IPS-15b (cell line): ENCODE measurements around the gene CDCA3.
"Not testable (repeated sequence)": the region's sequence is repeated elsewhere in the genome, so short reads cannot be mapped to it uniquely, and the experiment has no call there.

Source experiments
- H3K27me3 ChIP-seq: one replicate; pipeline ENCODE4 v1.6.1; 2013; ENCODE audit warnings: low read length; ENCODE audit not compliant: control insufficient read depth, insufficient read depth
- H3K36me3 ChIP-seq: one replicate; pipeline ENCODE4 v1.6.1; 2013; ENCODE audit warnings: low read length; ENCODE audit not compliant: control insufficient read depth, insufficient read depth
- H3K4me1 ChIP-seq: one replicate; pipeline ENCODE4 v1.6.1; 2013; ENCODE audit warnings: mild to moderate bottlenecking, low read length; ENCODE audit not compliant: control insufficient read depth, insufficient read depth
- H3K4me3 ChIP-seq: one replicate; pipeline ENCODE4 v1.5.1; 2013; ENCODE audit warnings: low read depth, low read length
- H3K9ac ChIP-seq: one replicate; pipeline ENCODE4 v1.6.1; 2013; ENCODE audit warnings: low read depth, mild to moderate bottlenecking, low read length
- H3K9me3 ChIP-seq: one replicate; pipeline ENCODE4 v1.6.1; 2013; ENCODE audit warnings: mild to moderate bottlenecking, low read length; ENCODE audit not compliant: control insufficient read depth, insufficient read depth

CDCA3 gene

GRCh38 chr12:6870304-6870703 lies 19.2 kb upstream of the CDCA3 start:
- peak overlapping the region; percentile 47 for H3K9ac ChIP-seq
- H3K27me3 ChIP-seq, H3K9me3 ChIP-seq: not testable (repeated sequence)
- H3K4me3 ChIP-seq = peak overlapping the region; percentile 18
- H3K4me1 ChIP-seq = peaks cover 13% of the 10 kb centered on the region
- peaks cover 34% of the 10 kb centered on the region for H3K36me3 ChIP-seq

GRCh38 chr12:6869049-6870021 lies 18.2 kb upstream of the CDCA3 start:
- Histone ChIP-seq H3K4me3 (peak overlapping the region; percentile 95), H3K27me3 (no peaks in the 10 kb centered on the region), H3K9ac (peak overlapping the region; percentile 89), H3K9me3 (no peaks in the 10 kb centered on the region), H3K36me3 (peaks cover 43% of the 10 kb centered on the region), H3K4me1 (peaks cover 13% of the 10 kb centered on the region)

- Histone ChIP-seq H3K36me3 (peaks cover 51% of the 10 kb centered on the region), H3K4me1 (peaks cover 13% of the 10 kb centered on the region), H3K4me3 (peak overlapping the region; percentile 95), H3K9ac (peak overlapping the region; percentile 89), H3K27me3 (no peaks in the 10 kb centered on the region), H3K9me3 (no peaks in the 10 kb centered on the region)
Observed at GRCh38 chr12:6868211-6869048, 17.3 kb upstream of the CDCA3 start.

GRCh38 chr12:6867413-6868210 lies 16.5 kb upstream of the CDCA3 start, which contains the start of gene TPI1:
Gene TPI1, plus strand, starts transcription at chr12:6867531. Its CDS starts 36 bp downstream, at chr12:6867567.
- Histone ChIP-seq H3K9ac (peak within 1 kb of the TSS; percentile 89), H3K4me3 (peak within 1 kb of the TSS; percentile 95), H3K9me3 (no peaks in the 10 kb centered on the region), H3K4me1 (peaks cover 13% of the 10 kb centered on the region), H3K27me3 (no peaks in the 10 kb centered on the region), H3K36me3 (peaks cover 51% of the 10 kb centered on the region)

DNA sequence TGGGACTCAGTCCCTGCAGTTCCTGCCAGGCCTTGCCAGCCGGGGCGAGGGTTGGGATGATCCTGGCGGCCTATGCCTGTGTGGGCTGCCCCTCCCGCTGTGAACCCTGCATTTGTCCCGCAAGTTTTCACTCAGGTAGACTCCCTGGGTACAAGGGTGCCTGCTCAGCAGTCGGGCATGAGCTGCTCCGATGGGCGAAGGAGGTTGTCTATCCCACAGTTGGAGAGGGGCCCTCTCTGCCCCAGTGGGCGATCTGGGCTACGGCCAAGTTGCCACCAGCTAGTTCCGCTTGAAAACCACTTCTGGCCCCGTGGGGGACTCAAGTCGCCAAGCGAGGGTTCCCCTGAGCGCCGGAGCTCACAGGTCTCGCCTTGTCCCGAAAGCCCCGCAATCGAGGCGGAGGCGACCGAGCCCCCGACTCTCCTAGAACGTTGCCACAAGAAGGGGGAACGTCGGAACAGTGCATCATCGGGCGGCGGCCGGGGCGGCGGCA lies 15.9 kb upstream of the CDCA3 start:
- Histone ChIP-seq H3K9ac (peak overlapping the region; percentile 38), H3K36me3 (peaks cover 45% of the 10 kb centered on the region), H3K27me3 (no peaks in the 10 kb centered on the region), H3K4me1 (peaks cover 13% of the 10 kb centered on the region), H3K4me3 (peak overlapping the region; percentile 57), H3K9me3 (no peaks in the 10 kb centered on the region)

GRCh38 chr12:6866163-6866919 lies 15.3 kb upstream of the CDCA3 start:
- Histone ChIP-seq H3K4me3 (peak overlapping the region; percentile 57), H3K9ac (peak overlapping the region; percentile 38), H3K9me3 (no peaks in the 10 kb centered on the region), H3K36me3 (peaks cover 48% of the 10 kb centered on the region), H3K27me3 (no peaks in the 10 kb centered on the region), H3K4me1 (peaks cover 13% of the 10 kb centered on the region)

DNA sequence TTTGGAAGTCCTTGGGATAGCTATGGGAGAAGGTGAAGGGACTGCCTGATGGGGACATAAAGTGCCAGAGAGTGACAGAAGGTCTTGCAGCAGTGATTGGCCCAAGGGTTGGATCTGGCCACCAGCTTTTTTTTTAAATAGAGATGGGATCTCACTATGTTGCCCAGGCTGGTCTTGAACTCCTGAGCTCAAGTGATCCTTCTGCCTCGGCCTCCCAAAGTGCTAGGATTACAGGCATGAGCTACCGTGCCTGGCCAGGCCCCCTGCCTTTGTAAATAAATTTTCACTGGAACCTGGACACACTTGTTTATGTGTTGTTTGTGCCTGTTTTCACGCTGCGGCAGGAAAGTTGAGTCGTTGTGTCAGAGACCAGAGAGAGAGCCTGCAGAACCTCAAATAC lies 14.2 kb upstream of the CDCA3 start:
- not testable (repeated sequence) for H3K4me3 ChIP-seq, H3K9ac ChIP-seq, H3K27me3 ChIP-seq, H3K9me3 ChIP-seq
- peaks cover 13% of the 10 kb centered on the region for H3K4me1 ChIP-seq
- H3K36me3 ChIP-seq = peaks cover 48% of the 10 kb centered on the region

DNA sequence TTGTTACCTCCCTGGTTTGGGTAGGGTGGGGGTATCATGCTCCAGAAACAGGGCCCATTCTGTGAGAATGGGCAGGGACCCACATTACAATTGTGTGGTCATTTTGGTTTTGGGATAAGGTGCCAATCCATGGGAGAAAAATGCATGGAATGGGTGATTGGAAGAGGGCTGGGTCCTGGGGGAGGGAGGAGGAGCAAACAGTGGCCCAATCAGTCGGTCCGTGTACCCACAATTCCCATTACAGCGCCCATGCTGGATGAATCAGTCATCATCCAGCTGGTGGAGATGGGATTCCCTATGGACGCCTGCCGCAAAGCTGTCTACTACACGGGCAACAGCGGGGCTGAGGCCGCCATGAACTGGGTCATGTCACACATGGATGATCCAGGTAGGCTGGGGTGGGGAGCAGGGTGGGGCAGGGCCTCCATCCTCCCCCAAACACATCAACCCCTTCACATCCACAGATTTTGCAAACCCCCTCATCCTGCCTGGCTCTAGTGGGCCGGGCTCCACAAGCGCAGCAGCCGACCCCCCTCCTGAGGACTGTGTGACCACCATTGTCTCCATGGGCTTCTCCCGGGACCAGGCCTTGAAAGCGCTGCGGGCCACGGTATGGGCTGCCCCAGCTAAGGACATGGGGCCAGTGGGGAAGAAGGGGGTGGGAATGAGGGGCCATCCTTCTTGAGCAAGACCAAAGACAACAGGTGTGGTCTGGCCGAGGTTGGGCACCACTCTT lies 12.7 kb upstream of the CDCA3 start:
- no peaks in the 10 kb centered on the region for H3K9me3 ChIP-seq
- H3K4me1 ChIP-seq = peaks cover 10% of the 10 kb centered on the region
- no peaks in the 10 kb centered on the region for H3K27me3 ChIP-seq
- no peak overlapping the region for H3K9ac ChIP-seq
- H3K4me3 ChIP-seq = no peak overlapping the region
- H3K36me3 ChIP-seq = peaks cover 46% of the 10 kb centered on the region

DNA sequence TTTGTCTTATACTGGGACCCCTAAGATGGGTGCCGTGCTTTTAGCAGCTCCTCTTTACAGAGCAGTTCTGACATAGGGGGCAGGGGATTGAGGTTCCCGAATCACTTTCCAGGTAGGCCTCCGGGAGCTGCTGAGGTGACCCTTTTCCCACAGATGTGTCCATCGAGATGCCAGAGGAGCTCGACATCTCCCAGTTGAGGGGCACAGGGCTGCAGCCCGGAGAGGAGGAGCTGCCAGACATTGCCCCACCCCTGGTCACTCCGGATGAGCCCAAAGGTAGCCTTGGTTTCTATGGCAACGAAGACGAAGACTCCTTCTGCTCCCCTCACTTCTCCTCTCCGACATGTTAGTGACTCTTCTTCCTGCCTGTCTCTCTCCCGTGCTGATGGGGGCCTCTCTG lies 11.9 kb upstream of the CDCA3 start:
- no peaks in the 10 kb centered on the region for H3K27me3 ChIP-seq
- peaks cover 10% of the 10 kb centered on the region for H3K4me1 ChIP-seq
- H3K9me3 ChIP-seq = no peaks in the 10 kb centered on the region
- no peak overlapping the region for H3K9ac ChIP-seq
- peaks cover 52% of the 10 kb centered on the region for H3K36me3 ChIP-seq
- H3K4me3 ChIP-seq = no peak overlapping the region

GRCh38 chr12:6861391-6861790 lies 10.3 kb upstream of the CDCA3 start:
- Histone ChIP-seq H3K9ac (no peak overlapping the region), H3K4me3 (no peak overlapping the region), H3K9me3 (no peaks in the 10 kb centered on the region), H3K4me1 (peaks cover 6% of the 10 kb centered on the region), H3K36me3 (peaks cover 68% of the 10 kb centered on the region), H3K27me3 (no peaks in the 10 kb centered on the region)
